Measurements from ENCODE around the gene LIN28B.

The LIN28B gene

GRCh38 chr6:105038259-105038658 is 81.4 kb downstream of the LIN28B start:
- Histone ChIP-seq H2AFZ (no peak overlapping the region), H3K4me3 (ENCODE audit: low read depth, low read length) (no peak overlapping the region), H3K36me3 (ENCODE audit: control insufficient read depth, insufficient read depth, low read length) (no peaks in the 10 kb centered on the region), H3K27ac (no peak overlapping the region), H3K27me3 (ENCODE audit: control insufficient read depth, insufficient read depth, low read length) (no peaks in the 10 kb centered on the region), H3K9me3 (ENCODE audit: control insufficient read depth, low read length) (no peaks in the 10 kb centered on the region), H3K9ac (no peak overlapping the region), H3K4me1 (no peaks in the 10 kb centered on the region), H3K4me2 (ENCODE audit: low read length) (no peak overlapping the region), H3K79me2 (no peaks in the 10 kb centered on the region)
- TF ChIP-seq CTCF (IDR thresholded peaks at IDR 0.05), result no peak

GRCh38 chr6:105041880-105042279 is 85.0 kb downstream of the LIN28B start:
- no peak overlapping the region for H3K9ac ChIP-seq
- H3K4me2 ChIP-seq (ENCODE audit: low read length), result no peak overlapping the region
- H3K4me3 ChIP-seq (ENCODE audit: low read depth, low read length), result no peak overlapping the region
- H2AFZ ChIP-seq, result no peak overlapping the region
- H3K4me1 ChIP-seq, result no peaks in the 10 kb centered on the region
- no peaks in the 10 kb centered on the region for H3K9me3 ChIP-seq (ENCODE audit: control insufficient read depth, low read length)
- no peaks in the 10 kb centered on the region for H3K79me2 ChIP-seq
- no peaks in the 10 kb centered on the region for H3K27me3 ChIP-seq (ENCODE audit: control insufficient read depth, insufficient read depth, low read length)
- H3K36me3 ChIP-seq (ENCODE audit: control insufficient read depth, insufficient read depth, low read length), result no peaks in the 10 kb centered on the region
- no peak for TF ChIP-seq CTCF (IDR thresholded peaks at IDR 0.05)
- no peak overlapping the region for H3K27ac ChIP-seq

- Histone ChIP-seq H3K9me3 (ENCODE audit: control insufficient read depth, low read length) (no peaks in the 10 kb centered on the region), H3K79me2 (no peaks in the 10 kb centered on the region)
These were observed 85.7 kb downstream of the LIN28B start for GRCh38 chr6:105042648-105043047.

GRCh38 chr6:105043979-105044378 is 87.1 kb downstream of the LIN28B start:
- no peaks in the 10 kb centered on the region for H3K4me1 ChIP-seq
- no peaks in the 10 kb centered on the region for H3K36me3 ChIP-seq (ENCODE audit: control insufficient read depth, insufficient read depth, low read length)
- no peak overlapping the region for H2AFZ ChIP-seq
- no peak overlapping the region for H3K9ac ChIP-seq
- no peaks in the 10 kb centered on the region for H3K79me2 ChIP-seq
- H3K4me2 ChIP-seq (ENCODE audit: low read length), result no peak overlapping the region
- H3K9me3 ChIP-seq (ENCODE audit: control insufficient read depth, low read length), result no peaks in the 10 kb centered on the region
- H3K27ac ChIP-seq, result no peak overlapping the region
- H3K27me3 ChIP-seq (ENCODE audit: control insufficient read depth, insufficient read depth, low read length), result no peaks in the 10 kb centered on the region
- H3K4me3 ChIP-seq (ENCODE audit: low read depth, low read length), result no peak overlapping the region
- no peak for TF ChIP-seq CTCF (IDR thresholded peaks at IDR 0.05)

More at GRCh38 chr6:105042648-105043047, 85.7 kb downstream of the LIN28B start:
- no peak overlapping the region for H3K27ac ChIP-seq
- no peaks in the 10 kb centered on the region for H3K36me3 ChIP-seq (ENCODE audit: control insufficient read depth, insufficient read depth, low read length)
- H2AFZ ChIP-seq, result no peak overlapping the region
- no peak overlapping the region for H3K9ac ChIP-seq
- H3K4me1 ChIP-seq, result no peaks in the 10 kb centered on the region
- no peaks in the 10 kb centered on the region for H3K27me3 ChIP-seq (ENCODE audit: control insufficient read depth, insufficient read depth, low read length)
- TF ChIP-seq CTCF (IDR thresholded peaks at IDR 0.05), result no peak
- no peak overlapping the region for H3K4me3 ChIP-seq (ENCODE audit: low read depth, low read length)
- H3K4me2 ChIP-seq (ENCODE audit: low read length), result no peak overlapping the region

- no peaks in the 10 kb centered on the region for H3K36me3 ChIP-seq (ENCODE audit: control insufficient read depth, insufficient read depth, low read length)
- no peaks in the 10 kb centered on the region for H3K79me2 ChIP-seq
- H3K9me3 ChIP-seq (ENCODE audit: control insufficient read depth, low read length), result no peaks in the 10 kb centered on the region
- TF ChIP-seq CTCF (IDR thresholded peaks at IDR 0.05), result no peak
- H3K9ac ChIP-seq, result no peak overlapping the region
- H2AFZ ChIP-seq, result no peak overlapping the region
- no peak overlapping the region for H3K27ac ChIP-seq
- no peaks in the 10 kb centered on the region for H3K27me3 ChIP-seq (ENCODE audit: control insufficient read depth, insufficient read depth, low read length)
- H3K4me2 ChIP-seq (ENCODE audit: low read length), result no peak overlapping the region
- no peak overlapping the region for H3K4me3 ChIP-seq (ENCODE audit: low read depth, low read length)
- H3K4me1 ChIP-seq, result no peaks in the 10 kb centered on the region
These were observed 88.6 kb downstream of the LIN28B start for GRCh38 chr6:105045526-105045925.

All from parathyroid adenoma (tissue), 2 donors.